Pancreas (tissue), 10 donors: ENCODE measurements around the gene DCST2. TPM values are rescaled to one million over a fixed set of nuclear protein-coding genes. Genes with fewer than 3 reads are reported as not detected.
A peak's percentile ranks its signal among the peaks of the same experiment; 100 is the strongest.

Experiments used
- ATAC-seq, 4 donors: fragments of 200-7000 bp; cut with Tn5 transposase; one replicate each; pipeline versions ENCODE4 v1.8.0 to v1.9.1; 2020; ENCODE audit warnings: mild to moderate bottlenecking in 4 of 4, moderate library complexity in 4 of 4
- DNase-seq, 6 donors: peaks; one replicate each; pipeline ENCODE4 v3.0.0-alpha.2; 2020
- FAIRE-seq: peaks from 2 replicates; lab custom pipeline; 2012; peaks lifted over from hg19 to GRCh38; lab: Jason Lieb, UNC
- H3K27ac ChIP-seq, 4 donors: fragments of 200-600 bp; sonication (generic); 1 replicate in 3 of 4; 2 replicates in 1 of 4; pipeline versions ENCODE4 v1.5.0 to v1.8.0; 2020
- H3K27me3 ChIP-seq, 4 donors: fragments of 200-600 bp; one replicate each; pipeline ENCODE4 v1.8.0; 2021
- H3K36me3 ChIP-seq, 3 donors: fragments of 200-600 bp; sonication (generic) in 1 of 3; one replicate each; pipeline versions ENCODE4 v1.5.0 to v1.8.0; 2020 to 2021
- H3K4me1 ChIP-seq, 3 donors: fragments of 200-600 bp; one replicate each; pipeline ENCODE4 v1.8.0; 2021
- H3K4me3 ChIP-seq, 4 donors: fragments of 200-600 bp; sonication (generic) in 2 of 4; one replicate each; pipeline versions ENCODE4 v1.5.0 to v1.8.0; 2020 to 2021
- H3K9me3 ChIP-seq, 4 donors: fragments of 200-600 bp; one replicate each; pipeline ENCODE4 v1.8.0; 2021
- WGBS, 2 donors: extraction: QIAGEN DNeasy Blood & Tissue Kit; methylation state at CpG; one replicate each; pipeline ENCODE4 v1.1.7; 2013; 5-methylcytosine and 5-hydroxymethylcytosine counted together
- intact Hi-C, 3 donors: fragments of 100-400 bp; cut with DNase I; formaldehyde crosslinking; loops; one replicate each; pipeline versions ENCODE4 v1.11.1 to v1.14.2; 2022
- polyA plus RNA-seq, 2 donors: library from polyadenylated mRNA; stranded (reverse); fragments of 200-250 nt; gene quantifications; one replicate each; pipeline ENCODE4 v1.2.3, GENCODE V29; 2013
- total RNA-seq, 6 donors: library from RNA; stranded (reverse); fragmentation: NEBNext Ultra II Directional in 4 of 6; extraction: Animal tissue kit (Norgen Biotek cat#: 25700) in 4 of 6; gene quantifications; one replicate each; pipeline versions ENCODE4 v1.2.1 to v1.2.4, GENCODE V29; 2021 to 2023
- TF ChIP-seq, protein P1 (sequence below), 4 donors: fragments of 200-600 bp; sonication (generic) in 3 of 4; IDR thresholded peaks; one replicate each; pipeline versions ENCODE4 v1.5.0 to v1.8.0; 2021; ENCODE audit warnings: antibody characterized with exemption in 4 of 4
- donor health status: healthy with polysubstance abuse.
- donor health status: DM: no; HTN: no; CAD: no; lungs with moderate emphysema.
- donor health status: DM: no; HTN: no; CAD: no.
- donor health status: control.
- donor health status: control.
- donor health status: Bipolar disorder and iron deficiency.
- donor health status: DM: yes; HTN: yes; CAD: no.
- donor health status: DM: no; HTN: no; CAD: no.
- donor health status: DM: no; HTN: no; CAD: no.
- donor health status: DM: yes; HTN: yes; CAD: no.

Gene DCST2
- total and polyA plus RNA-seq, 8 donors, result 0.12 to 5.1 (median 0.51) TPM

DNA sequence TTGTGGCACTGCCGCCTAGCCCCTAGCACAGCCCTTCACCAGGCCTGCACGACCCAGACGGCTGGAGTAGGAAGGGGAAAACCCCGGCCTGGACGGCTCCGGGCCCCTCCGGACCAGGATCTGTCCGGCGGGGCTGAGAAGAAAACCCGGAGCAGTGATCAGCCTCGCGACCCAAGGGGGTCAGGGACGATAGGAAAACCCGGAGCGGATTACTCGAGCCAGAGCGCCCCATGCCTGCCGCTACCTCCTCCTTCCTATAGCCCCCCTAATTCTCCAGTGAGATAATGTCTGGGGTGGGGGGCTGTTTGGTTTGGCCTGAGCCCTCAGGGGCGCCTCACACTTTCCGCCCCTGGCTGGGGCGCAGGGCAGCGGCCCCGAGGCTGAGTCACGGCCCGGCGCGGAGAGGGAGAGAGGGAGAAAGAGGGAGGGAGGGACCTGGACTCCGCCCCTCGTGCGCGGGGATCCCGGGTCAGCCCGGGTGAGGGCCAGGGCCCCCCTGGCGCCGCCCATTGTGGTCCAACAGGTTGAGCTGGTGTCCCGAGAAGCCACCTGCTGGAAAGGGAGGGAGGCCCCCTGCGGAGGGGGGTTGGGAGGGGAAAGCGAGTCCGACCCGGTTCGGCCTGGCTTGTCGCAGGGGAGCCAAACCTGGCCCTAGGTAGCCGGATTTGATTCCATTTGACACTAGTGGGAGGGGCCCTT lies 32.7 kb downstream of the DCST2 start:
- Histone ChIP-seq H3K27ac (peak overlapping the region; percentile 95 to 98 (median 97)), H3K36me3 (no peaks in the 10 kb centered on the region), H3K9me3 (no peaks in the 10 kb centered on the region), H3K27me3 (no peaks in the 10 kb centered on the region), H3K4me1 (peaks cover 4 to 29% (median 8%) of the 10 kb centered on the region in 3 donors), H3K4me3 (peak overlapping the region; percentile 58 to 87 (median 68))
- 0% methylated on average over 38 to 43 of the region's 43 CpGs for WGBS, 2 donors
- FAIRE-seq, result no peak
- intact Hi-C loops, result no loop called here
- TF ChIP-seq, protein P1, sequence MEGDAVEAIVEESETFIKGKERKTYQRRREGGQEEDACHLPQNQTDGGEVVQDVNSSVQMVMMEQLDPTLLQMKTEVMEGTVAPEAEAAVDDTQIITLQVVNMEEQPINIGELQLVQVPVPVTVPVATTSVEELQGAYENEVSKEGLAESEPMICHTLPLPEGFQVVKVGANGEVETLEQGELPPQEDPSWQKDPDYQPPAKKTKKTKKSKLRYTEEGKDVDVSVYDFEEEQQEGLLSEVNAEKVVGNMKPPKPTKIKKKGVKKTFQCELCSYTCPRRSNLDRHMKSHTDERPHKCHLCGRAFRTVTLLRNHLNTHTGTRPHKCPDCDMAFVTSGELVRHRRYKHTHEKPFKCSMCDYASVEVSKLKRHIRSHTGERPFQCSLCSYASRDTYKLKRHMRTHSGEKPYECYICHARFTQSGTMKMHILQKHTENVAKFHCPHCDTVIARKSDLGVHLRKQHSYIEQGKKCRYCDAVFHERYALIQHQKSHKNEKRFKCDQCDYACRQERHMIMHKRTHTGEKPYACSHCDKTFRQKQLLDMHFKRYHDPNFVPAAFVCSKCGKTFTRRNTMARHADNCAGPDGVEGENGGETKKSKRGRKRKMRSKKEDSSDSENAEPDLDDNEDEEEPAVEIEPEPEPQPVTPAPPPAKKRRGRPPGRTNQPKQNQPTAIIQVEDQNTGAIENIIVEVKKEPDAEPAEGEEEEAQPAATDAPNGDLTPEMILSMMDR (IDR thresholded peaks at IDR 0.05), result no peak
- peak; percentile 65 to 76 (median 72) for ATAC-seq
- DNase-seq, result peak; percentile 98 to 100 (median 99)

DNA sequence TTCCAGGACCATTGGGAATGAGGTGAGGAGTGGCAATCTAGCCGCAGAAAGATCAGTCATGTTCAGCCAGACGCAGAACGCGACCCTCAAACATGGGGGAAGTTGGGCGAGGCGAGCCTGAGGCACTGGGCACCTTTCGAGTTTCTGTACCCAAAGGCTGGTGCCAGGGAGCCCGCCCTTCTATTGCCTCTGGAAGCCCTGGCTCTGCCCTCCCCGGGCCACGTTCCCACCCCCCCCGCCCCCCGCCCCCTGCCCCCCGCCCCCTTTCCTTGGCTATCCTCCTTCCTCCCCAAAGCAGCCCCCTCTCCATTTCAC lies 33.2 kb downstream of the DCST2 start:
- 0% methylated on average over 8 to 12 of the region's 13 CpGs for WGBS, 2 donors
- peak in 2 of 6 donors; percentile 73 to 78 for DNase-seq
- H3K9me3 ChIP-seq, result no peaks in the 10 kb centered on the region
- ATAC-seq, result peak; percentile 0 to 2 (median 0)
- no peaks in the 10 kb centered on the region for H3K27me3 ChIP-seq
- no peak for FAIRE-seq
- H3K36me3 ChIP-seq, result no peaks in the 10 kb centered on the region
- intact Hi-C loops, result no loop called here
- peaks cover 3 to 26% (median 6%) of the 10 kb centered on the region in 3 donors for H3K4me1 ChIP-seq
- peak overlapping the region; percentile 95 to 98 (median 97) for H3K27ac ChIP-seq
- TF ChIP-seq, protein P1 (IDR thresholded peaks at IDR 0.05), result no peak
- peak overlapping the region in 3 of 4 donors; percentile 58 to 87 (median 70) for H3K4me3 ChIP-seq

DNA sequence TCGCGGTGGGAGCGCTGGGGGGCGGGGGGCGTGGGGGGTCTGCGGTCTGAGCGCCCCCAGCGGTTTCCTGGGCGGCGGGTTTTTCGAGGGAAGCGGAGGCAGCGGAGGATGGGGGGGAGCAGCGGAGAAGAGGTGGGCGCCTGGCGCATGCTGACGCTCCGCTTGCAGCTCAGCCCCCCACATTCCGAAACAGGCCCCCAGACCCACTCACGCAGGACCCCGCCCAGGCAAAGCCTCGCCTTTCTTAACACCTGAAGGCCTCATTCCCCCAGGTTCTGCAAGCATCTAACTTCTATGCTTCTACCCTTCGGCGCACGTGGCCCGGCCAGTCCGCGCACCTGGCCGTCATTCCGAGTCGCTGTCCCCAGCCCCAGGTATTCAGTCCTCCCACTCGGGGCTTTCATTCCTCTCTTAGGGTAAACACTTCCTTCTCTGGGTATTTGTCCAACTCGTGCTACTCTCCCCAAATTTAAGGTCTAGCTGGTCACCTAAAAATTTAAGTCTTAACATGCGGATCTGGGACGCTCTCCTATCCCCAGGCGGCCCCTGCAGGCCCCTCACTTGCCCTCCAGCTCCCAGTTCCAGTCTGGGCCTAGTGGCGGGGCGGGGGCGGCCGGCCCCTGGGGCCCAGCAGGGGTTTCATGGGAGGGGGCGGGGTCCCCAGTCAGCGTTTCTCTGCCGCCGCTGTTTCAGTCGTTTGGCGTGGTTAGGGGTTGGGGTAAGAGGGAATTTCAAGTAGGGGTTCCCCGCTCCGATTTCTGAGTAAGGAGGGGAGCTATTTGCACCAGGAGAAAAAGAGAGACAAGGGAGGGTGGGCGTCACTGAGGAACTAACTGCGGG lies 33.8 kb downstream of the DCST2 start:
- intact Hi-C loops, result no loop called here
- no peaks in the 10 kb centered on the region for H3K27me3 ChIP-seq
- FAIRE-seq (no peak), DNase-seq (peak in 2 of 6 donors; percentile 59 to 64), ATAC-seq (no peak)
- H3K36me3 ChIP-seq, result no peaks in the 10 kb centered on the region
- H3K4me3 ChIP-seq, result peak overlapping the region in 3 of 4 donors; percentile 18 to 87 (median 58)
- 3 to 8% methylated on average over 35 to 50 of the region's 50 CpGs for WGBS, 2 donors
- H3K4me1 ChIP-seq, result peaks cover 3 to 22% (median 6%) of the 10 kb centered on the region in 3 donors
- peak overlapping the region; percentile 77 to 98 (median 97) for H3K27ac ChIP-seq
- no peaks in the 10 kb centered on the region for H3K9me3 ChIP-seq
- TF ChIP-seq, protein P1 (IDR thresholded peaks at IDR 0.05), result no peak

DNA sequence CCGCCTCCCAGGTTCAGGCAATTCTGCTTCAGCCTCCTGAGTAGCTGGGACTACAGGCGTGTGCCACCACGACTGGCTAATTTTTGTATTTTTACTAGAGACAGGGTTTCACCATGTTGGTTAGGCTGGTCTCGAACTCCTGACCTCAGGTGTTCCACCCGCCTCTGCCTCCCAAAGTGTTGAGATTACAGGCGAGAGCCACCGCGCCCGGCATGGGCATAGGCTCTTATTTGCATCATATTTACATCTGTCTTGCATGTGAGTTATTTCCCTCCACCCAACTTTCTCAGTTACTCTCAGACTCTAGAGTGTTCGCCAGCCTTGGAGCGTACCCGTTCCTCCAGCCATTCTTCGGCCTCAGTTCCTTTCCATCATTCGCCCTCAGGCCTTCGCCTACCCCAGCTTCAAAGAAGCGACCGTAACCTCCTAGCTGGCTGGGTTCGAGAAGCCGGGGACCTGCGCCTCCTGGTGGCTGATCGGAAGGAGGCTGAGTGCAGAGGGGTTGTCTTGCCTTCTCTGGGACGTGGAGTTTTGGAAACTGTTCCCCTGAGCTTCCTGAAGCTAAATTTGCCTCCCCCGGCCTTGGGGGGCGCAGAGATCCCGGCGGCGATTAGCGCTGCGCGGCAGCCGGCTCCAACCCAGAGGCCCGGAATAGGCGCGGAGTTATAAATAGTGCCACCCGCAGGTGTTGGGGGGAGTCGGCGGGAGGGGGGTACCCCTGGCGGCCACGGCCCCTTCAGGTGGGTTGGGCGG lies 34.6 kb downstream of the DCST2 start:
- intact Hi-C loops, result no loop called here
- Histone ChIP-seq H3K27ac (peak overlapping the region; percentile 77 to 98 (median 97)), H3K27me3 (no peaks in the 10 kb centered on the region), H3K4me1 (peaks cover 3 to 19% (median 6%) of the 10 kb centered on the region in 3 donors), H3K36me3 (no peaks in the 10 kb centered on the region), H3K9me3 (no peaks in the 10 kb centered on the region), H3K4me3 (peak overlapping the region in 2 of 4 donors; percentile 58 to 87)
- 10 to 11% methylated on average over 35 to 40 of the region's 40 CpGs for WGBS, 2 donors
- TF ChIP-seq, protein P1 (IDR thresholded peaks at IDR 0.05), result peak; percentile 51 to 70 (median 66)
- no peak for ATAC-seq
- DNase-seq, result peak in 3 of 6 donors; percentile 66 to 78 (median 68)
- FAIRE-seq, result no peak
